Right lobe of liver (tissue), 6 donors: ENCODE measurements around the gene SORL1. TPM values are rescaled to one million over a fixed set of nuclear protein-coding genes. Genes with fewer than 3 reads are reported as not detected.

Experiments used
- ATAC-seq, 4 donors: fragments of 200-7000 bp; cut with Tn5 transposase; one replicate each; pipeline ENCODE4 v1.9.1; 2020; ENCODE audit warnings: mild to moderate bottlenecking in 4 of 4, moderate library complexity in 4 of 4
- DNase-seq, 3 donors: peaks; one replicate each; pipeline ENCODE4 v3.0.0-alpha.2; 2020
- H3K27ac ChIP-seq, 3 donors: fragments of 200-600 bp; one replicate each; pipeline ENCODE4 v1.8.0; 2022
- H3K27me3 ChIP-seq, 2 donors: fragments of 200-600 bp; one replicate each; pipeline ENCODE4 v1.8.0; 2022
- H3K36me3 ChIP-seq, 4 donors: fragments of 200-600 bp; sonication (generic) in 1 of 4; one replicate each; pipeline versions ENCODE4 v1.5.1 to v1.8.0; 2017 to 2022; ENCODE audit warnings: control low read depth in 1 of 4
- H3K4me1 ChIP-seq, 4 donors: fragments of 200-600 bp; sonication (generic) in 1 of 4; one replicate each; pipeline versions ENCODE4 v1.5.1 to v1.8.0; 2017 to 2022; ENCODE audit warnings: control low read depth in 1 of 4
- H3K4me3 ChIP-seq, 3 donors: fragments of 200-600 bp; one replicate each; pipeline ENCODE4 v1.8.0; 2022
- H3K9me3 ChIP-seq, 4 donors: fragments of 200-600 bp; sonication (generic) in 1 of 4; one replicate each; pipeline versions ENCODE4 v1.5.1 to v1.8.0; 2017 to 2022; ENCODE audit warnings: control low read depth in 1 of 4
- POLR2A ChIP-seq: fragments of 450-650 bp; IDR thresholded peaks from one replicate; pipeline ENCODE4 v1.6.1; 2017; ENCODE audit warnings: antibody characterized with exemption, mild to moderate bottlenecking
- WGBS: methylation state at CpG from one replicate; pipeline ENCODE4 v1.1.6; 2018; ENCODE audit warnings: low coverage, low lambda C conversion rate; ENCODE audit not compliant: insufficient coverage; ENCODE audit errors: missing lambda C conversion rate; 5-methylcytosine and 5-hydroxymethylcytosine counted together
- intact Hi-C, 2 donors: fragments of 100-400 bp; cut with DNase I; formaldehyde crosslinking; loops; one replicate each; pipeline versions ENCODE4 v1.11.2 to v1.14.1; 2022
- total RNA-seq, 6 experiments: library from RNA; depleted of rRNA in 2 of 6; stranded (reverse); fragments of >200 nt in 2 of 6; fragmentation: NEBNext Ultra II Directional in 3 of 6; extraction: Animal tissue kit (Norgen Biotek cat#: 25700) in 3 of 6; gene quantifications; one replicate each; pipeline versions ENCODE4 v1.1.0 to v1.2.4, GENCODE V29; 2016 to 2023
- TF ChIP-seq, protein P1 (sequence below), 4 donors: fragments of 200-600 bp in 3 of 4; fragments of 450-650 bp in 1 of 4; IDR thresholded peaks; one replicate each; pipeline versions ENCODE4 v1.5.1 to v1.8.0; 2016 to 2022; ENCODE audit warnings: antibody characterized with exemption in 4 of 4, mild to moderate bottlenecking in 2 of 4
- donor health status: DM: no; HTN: yes; CAD: no.
- donor health status: DM: no; HTN: no; CAD: no.
- donor health status: DM: no; HTN: no; CAD: no.
- donor health status: DM: no; HTN: yes; CAD: no.
- donor health status: DM: no; HTN: yes; CAD: no.

SORL1 gene
- total RNA-seq, 6 experiments from 2014 or later: 45.2 to 137 (median 73.8) TPM

DNA sequence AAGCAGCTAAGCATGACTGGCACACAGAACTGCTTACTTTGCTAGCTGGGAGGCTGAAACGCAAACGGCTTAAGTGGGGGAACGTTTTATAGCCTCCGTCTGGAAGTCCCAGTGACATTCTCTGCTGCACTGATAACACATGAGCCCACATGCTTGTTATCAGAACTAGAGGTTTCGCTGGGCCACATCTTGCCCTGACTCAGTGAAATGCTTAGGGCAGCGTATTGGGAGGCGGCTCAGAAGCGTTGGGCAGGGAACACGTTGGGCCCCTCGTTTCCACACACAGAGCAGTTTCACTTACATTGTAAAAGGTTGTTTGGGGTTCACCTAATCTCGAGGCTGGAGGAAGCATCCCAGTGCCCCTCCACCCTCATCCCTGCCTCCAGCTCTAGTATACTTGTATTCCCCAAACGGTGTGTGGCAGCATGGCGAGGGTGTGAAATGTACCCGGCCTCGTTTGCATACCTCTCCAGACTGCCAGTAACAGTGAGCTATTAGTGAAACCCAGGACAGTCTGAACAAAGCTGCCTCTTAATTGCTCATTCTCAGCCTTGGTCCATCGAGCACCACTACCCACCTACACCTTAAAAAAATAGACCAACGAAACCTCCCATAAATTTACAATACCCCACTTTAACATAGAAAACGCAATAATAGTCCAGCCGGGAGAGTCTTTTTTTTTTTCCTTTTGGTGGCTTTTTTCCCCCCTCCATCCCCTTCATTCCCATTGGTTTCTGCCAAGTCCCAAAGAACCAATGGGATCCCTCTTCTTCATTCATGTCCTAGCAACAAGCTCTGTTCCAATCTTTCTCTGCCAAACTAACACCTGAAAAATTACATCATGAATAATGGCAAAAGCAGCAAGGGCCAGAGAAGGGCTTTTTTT lies 219.4 kb downstream of the SORL1 start:
- Histone ChIP-seq H3K9me3 (no peaks in the 10 kb centered on the region), H3K4me3 (no peak overlapping the region), H3K4me1 (no peaks in the 10 kb centered on the region), H3K27me3 (no peaks in the 10 kb centered on the region), H3K27ac (no peak overlapping the region), H3K36me3 (no peaks in the 10 kb centered on the region)
- no peak for ATAC-seq
- intact Hi-C loops: no loop called here
- TF ChIP-seq, protein P1, sequence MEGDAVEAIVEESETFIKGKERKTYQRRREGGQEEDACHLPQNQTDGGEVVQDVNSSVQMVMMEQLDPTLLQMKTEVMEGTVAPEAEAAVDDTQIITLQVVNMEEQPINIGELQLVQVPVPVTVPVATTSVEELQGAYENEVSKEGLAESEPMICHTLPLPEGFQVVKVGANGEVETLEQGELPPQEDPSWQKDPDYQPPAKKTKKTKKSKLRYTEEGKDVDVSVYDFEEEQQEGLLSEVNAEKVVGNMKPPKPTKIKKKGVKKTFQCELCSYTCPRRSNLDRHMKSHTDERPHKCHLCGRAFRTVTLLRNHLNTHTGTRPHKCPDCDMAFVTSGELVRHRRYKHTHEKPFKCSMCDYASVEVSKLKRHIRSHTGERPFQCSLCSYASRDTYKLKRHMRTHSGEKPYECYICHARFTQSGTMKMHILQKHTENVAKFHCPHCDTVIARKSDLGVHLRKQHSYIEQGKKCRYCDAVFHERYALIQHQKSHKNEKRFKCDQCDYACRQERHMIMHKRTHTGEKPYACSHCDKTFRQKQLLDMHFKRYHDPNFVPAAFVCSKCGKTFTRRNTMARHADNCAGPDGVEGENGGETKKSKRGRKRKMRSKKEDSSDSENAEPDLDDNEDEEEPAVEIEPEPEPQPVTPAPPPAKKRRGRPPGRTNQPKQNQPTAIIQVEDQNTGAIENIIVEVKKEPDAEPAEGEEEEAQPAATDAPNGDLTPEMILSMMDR (IDR thresholded peaks at IDR 0.05): no peak
- no peak for TF ChIP-seq POLR2A
- WGBS: 51% methylated on average over 7 of the region's 19 CpGs
- no peak for DNase-seq

DNA sequence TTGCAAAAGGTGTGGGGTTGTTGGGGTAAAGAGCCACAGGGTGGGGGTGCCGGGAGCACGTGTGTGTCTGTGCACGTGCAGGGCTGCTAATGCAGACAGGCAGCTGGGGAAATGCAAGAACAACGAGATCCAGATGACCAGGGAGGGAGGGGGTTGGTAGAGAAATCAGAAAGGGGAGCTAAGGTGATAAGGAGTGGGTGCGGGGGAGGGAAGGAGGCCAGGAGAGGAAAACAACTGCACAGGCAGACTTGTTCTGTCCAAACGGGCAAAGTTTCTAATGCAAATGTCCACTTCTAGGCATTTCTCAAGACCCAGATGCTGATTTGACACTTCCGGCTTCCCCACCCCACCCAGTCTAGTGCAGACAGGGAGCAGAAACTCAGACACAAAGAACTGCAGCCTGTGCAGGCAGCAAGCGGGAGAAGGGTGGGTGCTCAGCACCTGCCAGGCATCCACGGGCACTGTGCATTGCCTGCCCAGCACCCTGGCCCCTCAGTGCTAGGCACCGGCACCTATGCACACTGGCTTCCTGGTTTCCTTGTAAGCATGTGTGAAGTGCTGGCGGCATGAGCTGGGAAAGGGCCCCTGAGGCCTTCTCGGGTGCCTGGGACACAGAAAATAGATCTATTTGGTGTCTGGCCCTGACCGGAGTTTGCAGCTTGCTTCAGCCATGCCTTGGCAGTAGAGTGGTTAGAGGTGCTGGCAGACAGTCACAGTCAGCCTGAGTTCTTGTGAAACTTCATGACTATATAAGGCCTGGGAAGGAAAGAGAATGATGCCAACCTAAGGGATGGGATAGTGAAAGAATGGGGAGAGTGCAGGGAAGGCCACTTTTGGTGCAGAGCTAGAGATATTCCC lies 220.7 kb downstream of the SORL1 start:
- ATAC-seq: peak; percentile 14 to 71 (median 49)
- Histone ChIP-seq H3K27ac (no peak overlapping the region), H3K36me3 (no peaks in the 10 kb centered on the region), H3K27me3 (no peaks in the 10 kb centered on the region), H3K9me3 (no peaks in the 10 kb centered on the region), H3K4me3 (no peak overlapping the region), H3K4me1 (no peaks in the 10 kb centered on the region)
- DNase-seq: no peak
- intact Hi-C loops: no loop called here
- 52% methylated on average over 9 of the region's 13 CpGs for WGBS
- TF ChIP-seq, protein P1 (IDR thresholded peaks at IDR 0.05): no peak

- no peak for ATAC-seq
- no peak overlapping the region for H3K27ac ChIP-seq
- H3K4me3 ChIP-seq: no peak overlapping the region
- 57% methylated on average over 1 of the region's 1 CpG for WGBS
- no peaks in the 10 kb centered on the region for H3K27me3 ChIP-seq
- no peaks in the 10 kb centered on the region for H3K9me3 ChIP-seq
- intact Hi-C loops: no loop called here
- TF ChIP-seq, protein P1 (IDR thresholded peaks at IDR 0.05): no peak
- no peak for TF ChIP-seq POLR2A
- H3K4me1 ChIP-seq: no peaks in the 10 kb centered on the region
- no peaks in the 10 kb centered on the region for H3K36me3 ChIP-seq
- DNase-seq: no peak
These were observed 229.6 kb downstream of the SORL1 start for GRCh38 chr11:121681550-121682268.

Other genes starting within 250 kb of the SORL1 start
- gene SC5D, start 159.5 kb upstream of the SORL1 start, total RNA-seq: 100 to 1,000 TPM in 2 of 6 experiments, 10 to 100 TPM in 4; 58.9 to 126 (median 82.1) TPM